CD4-positive, alpha-beta T cell treated with Interleukin-6 for 4 hours (primary cell): ENCODE data around the gene ERCC6L2.
A peak's percentile ranks its signal among the peaks of the same experiment; 100 is the strongest.

Source experiments
- DNase-seq: peaks from one replicate; pipeline ENCODE4 v3.0.0-alpha.2; 2020; ENCODE audit warnings: mixed read lengths

Gene ERCC6L2

GRCh38 chr9:95864852-95865580, 10.5 kb upstream of the ERCC6L2 start:
- DNase-seq = no peak

GRCh38 chr9:95870352-95870751, 5.1 kb upstream of the ERCC6L2 start:
- no peak for DNase-seq

GRCh38 chr9:95870906-95871305, 4.6 kb upstream of the ERCC6L2 start:
- no peak for DNase-seq

- DNase-seq = no peak
Observed at GRCh38 chr9:95874303-95874988, 1.0 kb upstream of the ERCC6L2 start.

GRCh38 chr9:95874989-95875304, 544 bp upstream of the ERCC6L2 start:
- DNase-seq = peak; percentile 69

GRCh38 chr9:95876138-95876444, 600 bp downstream of the ERCC6L2 start:
- DNase-seq = no peak

- no peak for DNase-seq
Observed at GRCh38 chr9:95876595-95876994, 1.1 kb downstream of the ERCC6L2 start.

GRCh38 chr9:95877984-95878383, 2.5 kb downstream of the ERCC6L2 start:
- no peak for DNase-seq

GRCh38 chr9:95879591-95879990, 4.1 kb downstream of the ERCC6L2 start:
- no peak for DNase-seq

- DNase-seq = no peak
Observed at GRCh38 chr9:95880021-95880690, 4.7 kb downstream of the ERCC6L2 start.

GRCh38 chr9:95887926-95888497, 12.5 kb downstream of the ERCC6L2 start:
- no peak for DNase-seq

GRCh38 chr9:95890594-95890993, 15.1 kb downstream of the ERCC6L2 start:
- DNase-seq = no peak

GRCh38 chr9:95891067-95891671, 15.7 kb downstream of the ERCC6L2 start:
- DNase-seq = no peak

GRCh38 chr9:95892690-95893089, 17.2 kb downstream of the ERCC6L2 start:
- no peak for DNase-seq

- no peak for DNase-seq
Observed at GRCh38 chr9:95896580-95896979, 21.1 kb downstream of the ERCC6L2 start.

GRCh38 chr9:95901506-95901905, 26.0 kb downstream of the ERCC6L2 start:
- no peak for DNase-seq

GRCh38 chr9:95903398-95903797, 27.9 kb downstream of the ERCC6L2 start:
- DNase-seq = no peak

- no peak for DNase-seq
Observed at GRCh38 chr9:95907794-95908193, 32.3 kb downstream of the ERCC6L2 start.

GRCh38 chr9:95910023-95910707, 34.7 kb downstream of the ERCC6L2 start:
- no peak for DNase-seq

GRCh38 chr9:95910770-95911340, 35.4 kb downstream of the ERCC6L2 start:
- DNase-seq = no peak

- DNase-seq = no peak
Observed at GRCh38 chr9:95912773-95913172, 37.3 kb downstream of the ERCC6L2 start.

GRCh38 chr9:95920017-95920416, 44.5 kb downstream of the ERCC6L2 start:
- DNase-seq = no peak

GRCh38 chr9:95923794-95924193, 48.3 kb downstream of the ERCC6L2 start:
- DNase-seq = no peak
